ENCODE results near the gene MOB3A.

Gene MOB3A

DNA sequence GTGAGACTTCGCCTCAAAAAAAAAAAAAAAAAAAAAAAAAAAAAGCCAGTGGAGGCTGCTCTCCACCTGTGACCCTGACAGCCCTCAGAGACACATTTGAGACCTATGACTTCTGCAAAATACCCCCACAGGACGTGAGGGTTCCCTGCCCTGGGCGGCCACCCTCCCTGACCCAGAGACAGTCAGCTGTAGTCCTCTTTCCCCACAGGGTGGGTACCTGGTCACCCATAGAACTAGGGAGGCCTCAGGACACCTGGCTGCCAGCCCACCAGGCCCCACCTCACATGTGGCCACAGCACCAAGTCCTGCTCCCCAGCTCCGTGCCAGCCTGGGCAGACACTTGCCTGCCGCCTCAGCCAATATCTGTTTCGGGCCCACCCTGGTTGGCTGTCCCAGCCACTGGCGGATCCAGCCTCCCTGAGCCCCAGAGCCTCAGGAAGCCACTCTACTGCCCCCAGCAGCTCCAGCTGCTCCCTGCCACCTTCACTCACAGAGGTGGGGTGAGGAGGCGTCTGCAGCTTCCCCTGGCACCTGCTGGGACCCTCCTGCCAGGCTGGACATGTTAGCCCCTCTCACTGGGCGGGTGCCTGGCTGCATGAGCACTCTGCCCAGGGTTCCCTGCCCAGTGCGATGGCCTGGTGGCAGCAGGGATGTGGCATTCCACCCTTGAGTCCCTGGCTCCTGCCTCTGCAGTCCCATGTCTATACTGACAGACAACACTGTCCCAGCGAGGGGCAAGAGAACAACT is 52.0 kb downstream of the MOB3A start:
- peak overlapping the region; percentile 71 for H3K27ac ChIP-seq
- no peak for TF ChIP-seq ZFX (IDR thresholded peaks at IDR 0.05; ENCODE audit: borderline replicate concordance)
- TF ChIP-seq, protein P1, sequence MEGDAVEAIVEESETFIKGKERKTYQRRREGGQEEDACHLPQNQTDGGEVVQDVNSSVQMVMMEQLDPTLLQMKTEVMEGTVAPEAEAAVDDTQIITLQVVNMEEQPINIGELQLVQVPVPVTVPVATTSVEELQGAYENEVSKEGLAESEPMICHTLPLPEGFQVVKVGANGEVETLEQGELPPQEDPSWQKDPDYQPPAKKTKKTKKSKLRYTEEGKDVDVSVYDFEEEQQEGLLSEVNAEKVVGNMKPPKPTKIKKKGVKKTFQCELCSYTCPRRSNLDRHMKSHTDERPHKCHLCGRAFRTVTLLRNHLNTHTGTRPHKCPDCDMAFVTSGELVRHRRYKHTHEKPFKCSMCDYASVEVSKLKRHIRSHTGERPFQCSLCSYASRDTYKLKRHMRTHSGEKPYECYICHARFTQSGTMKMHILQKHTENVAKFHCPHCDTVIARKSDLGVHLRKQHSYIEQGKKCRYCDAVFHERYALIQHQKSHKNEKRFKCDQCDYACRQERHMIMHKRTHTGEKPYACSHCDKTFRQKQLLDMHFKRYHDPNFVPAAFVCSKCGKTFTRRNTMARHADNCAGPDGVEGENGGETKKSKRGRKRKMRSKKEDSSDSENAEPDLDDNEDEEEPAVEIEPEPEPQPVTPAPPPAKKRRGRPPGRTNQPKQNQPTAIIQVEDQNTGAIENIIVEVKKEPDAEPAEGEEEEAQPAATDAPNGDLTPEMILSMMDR (IDR thresholded peaks at IDR 0.05) = no peak

DNA sequence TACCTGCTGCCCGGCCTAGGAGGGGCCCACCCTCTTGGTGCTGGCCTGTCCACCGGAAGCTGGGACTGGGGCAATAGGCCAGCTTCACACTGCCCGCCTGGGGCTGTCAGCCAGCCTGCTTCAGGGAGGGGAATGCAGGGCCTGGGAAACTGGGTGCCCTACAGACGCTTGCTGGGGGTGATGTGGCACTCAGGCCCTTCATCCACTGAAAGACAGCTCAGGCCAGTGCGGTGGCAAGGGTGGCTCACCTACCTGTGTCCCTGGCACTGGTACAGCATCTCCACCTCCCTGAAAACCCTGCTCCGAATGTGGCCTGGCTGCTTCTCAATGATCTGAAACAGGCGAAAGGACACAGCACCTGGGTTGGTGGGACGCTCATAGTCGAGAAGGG is 52.9 kb downstream of the MOB3A start:
- TF ChIP-seq ZFX (IDR thresholded peaks at IDR 0.05; ENCODE audit: borderline replicate concordance) = no peak
- TF ChIP-seq, protein P1 (IDR thresholded peaks at IDR 0.05) = no peak
- peak overlapping the region; percentile 71 for H3K27ac ChIP-seq

DNA sequence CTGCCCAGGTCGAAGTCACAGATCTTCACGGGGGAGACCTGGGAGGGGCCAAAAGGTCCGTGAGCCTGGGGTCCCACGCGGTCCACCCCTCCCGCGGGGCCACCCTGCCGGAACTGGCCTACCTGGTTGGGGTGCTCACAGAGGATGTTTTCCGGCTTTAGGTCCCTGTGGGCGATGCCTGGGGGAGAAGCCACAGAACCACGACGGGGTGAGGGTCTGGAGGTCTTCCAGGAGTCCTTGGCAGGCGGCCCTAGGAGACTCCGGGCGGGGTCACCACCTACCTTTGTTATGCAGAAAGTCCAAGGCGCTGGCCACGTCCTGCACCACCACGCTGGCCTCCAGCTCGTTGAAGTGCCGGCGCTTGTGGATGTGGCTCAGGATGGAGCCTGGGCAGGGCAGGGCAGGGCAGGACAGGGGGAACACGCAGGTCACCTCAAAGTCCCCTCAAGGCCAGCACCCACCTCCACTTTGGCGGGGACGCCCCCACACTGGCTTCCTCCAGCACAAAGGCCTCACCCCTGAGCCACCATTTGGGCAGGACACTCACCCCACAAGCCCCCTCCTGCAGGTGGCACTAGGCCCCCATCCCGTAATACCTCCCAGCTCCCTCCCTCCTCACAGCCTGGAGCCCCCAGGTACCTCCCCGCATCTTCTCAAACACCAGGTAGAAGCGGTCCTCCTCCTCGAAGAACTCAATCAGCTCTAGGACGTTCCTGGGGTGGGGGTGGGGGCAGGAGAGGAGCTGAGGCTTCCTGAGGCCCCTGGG is 53.5 kb downstream of the MOB3A start:
- peak overlapping the region; percentile 71 for H3K27ac ChIP-seq
- no peak for TF ChIP-seq ZFX (IDR thresholded peaks at IDR 0.05; ENCODE audit: borderline replicate concordance)
- TF ChIP-seq, protein P1 (IDR thresholded peaks at IDR 0.05) = no peak

DNA sequence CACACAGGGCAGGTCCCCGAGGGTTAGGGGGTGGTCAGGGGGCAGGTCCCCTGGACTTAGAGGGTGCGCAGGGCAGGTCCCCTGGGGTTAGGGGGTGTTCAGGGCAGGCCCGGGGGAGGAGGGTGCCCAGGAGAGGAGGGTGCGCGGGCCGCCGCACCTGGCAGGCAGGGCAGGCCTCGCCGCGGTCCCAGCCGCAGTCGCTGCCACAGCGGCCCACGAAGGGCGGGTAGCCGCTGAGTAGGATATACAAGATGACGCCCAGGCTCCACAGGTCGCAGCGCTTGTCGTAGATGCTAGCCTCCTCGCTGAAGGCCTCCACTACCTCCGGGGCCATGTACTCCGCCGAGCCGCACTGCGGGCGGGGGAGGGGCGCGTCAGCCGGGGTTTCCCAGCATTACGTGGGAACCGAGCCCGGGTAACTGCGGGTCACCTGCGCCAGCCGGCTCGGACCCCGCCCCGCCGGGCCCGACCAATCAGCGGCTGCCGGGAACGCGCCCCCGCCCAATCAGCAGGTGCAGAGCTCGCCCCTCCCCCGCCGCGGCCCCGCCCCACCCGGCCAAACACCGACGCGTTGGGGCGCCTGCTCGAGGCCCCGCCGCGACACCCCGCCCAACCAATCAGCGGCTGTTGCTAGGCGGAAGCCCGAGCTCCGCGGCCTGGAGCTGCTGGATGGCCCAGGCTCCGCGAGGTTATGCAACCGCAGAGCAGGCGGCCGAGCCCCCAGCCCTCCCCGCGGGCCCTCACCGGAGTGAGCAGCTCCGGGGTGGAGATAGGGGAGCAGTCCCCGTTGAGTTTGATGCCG is 54.2 kb downstream of the MOB3A start:
- peak overlapping the region; percentile 71 for H3K27ac ChIP-seq
- TF ChIP-seq ZFX (IDR thresholded peaks at IDR 0.05; ENCODE audit: borderline replicate concordance) = no peak

DNA sequence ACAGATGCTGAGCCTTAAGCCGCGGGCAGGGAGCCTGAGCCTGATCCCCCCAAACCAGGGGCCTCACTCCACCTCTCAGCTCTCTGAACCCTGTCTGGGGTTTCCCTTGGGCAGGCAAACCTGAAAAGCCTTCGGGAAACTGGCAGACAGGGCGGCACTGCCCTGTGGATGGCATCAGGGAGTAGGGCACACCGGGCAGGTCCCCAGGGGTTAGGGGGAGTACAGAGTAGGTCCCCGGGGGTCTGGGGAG is 54.8 kb downstream of the MOB3A start:
- TF ChIP-seq, protein P1 (IDR thresholded peaks at IDR 0.05) = no peak
- TF ChIP-seq ZFX (IDR thresholded peaks at IDR 0.05; ENCODE audit: borderline replicate concordance) = no peak
- peak overlapping the region; percentile 71 for H3K27ac ChIP-seq

DNA sequence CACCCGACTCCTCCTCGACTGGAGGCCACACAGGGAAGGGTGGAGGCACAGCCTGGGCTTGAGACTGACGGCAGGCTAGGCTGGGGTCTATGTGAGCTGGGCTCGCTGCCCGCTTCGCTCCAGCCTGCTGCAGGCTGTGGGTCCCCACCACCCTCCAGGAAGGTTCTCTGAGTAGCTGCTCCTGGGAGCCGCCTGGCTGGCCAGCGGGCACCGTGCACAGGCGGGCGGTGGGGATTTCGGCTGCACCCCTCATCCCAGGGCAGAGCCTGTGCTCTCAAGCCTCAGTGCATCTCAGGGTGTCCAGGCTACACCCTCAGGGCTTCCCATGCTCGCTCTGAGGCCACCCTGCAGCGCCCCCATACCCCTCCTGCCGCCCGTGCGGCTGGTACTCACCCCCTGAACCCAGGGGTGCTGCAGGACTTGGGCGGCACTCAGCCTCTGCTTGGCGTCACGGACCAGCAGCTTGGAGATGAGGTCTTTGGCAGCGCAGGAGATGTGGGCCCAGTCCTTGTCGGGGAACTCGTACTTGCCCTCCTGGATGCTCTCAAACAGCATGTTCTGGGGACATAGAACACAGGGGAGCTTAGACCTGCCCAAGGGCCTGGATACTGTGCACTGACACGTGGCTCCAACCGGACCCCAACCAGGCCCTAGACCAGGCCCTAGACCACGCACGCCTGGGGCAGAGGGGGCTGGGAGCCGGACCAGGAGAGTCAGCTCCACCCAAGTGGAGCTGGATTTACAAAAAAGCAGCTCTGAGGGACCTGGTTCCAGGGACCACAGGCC is 55.3 kb downstream of the MOB3A start:
- TF ChIP-seq, protein P1 (IDR thresholded peaks at IDR 0.05) = no peak
- TF ChIP-seq ZFX (IDR thresholded peaks at IDR 0.05; ENCODE audit: borderline replicate concordance) = no peak
- peak overlapping the region; percentile 71 for H3K27ac ChIP-seq

DNA sequence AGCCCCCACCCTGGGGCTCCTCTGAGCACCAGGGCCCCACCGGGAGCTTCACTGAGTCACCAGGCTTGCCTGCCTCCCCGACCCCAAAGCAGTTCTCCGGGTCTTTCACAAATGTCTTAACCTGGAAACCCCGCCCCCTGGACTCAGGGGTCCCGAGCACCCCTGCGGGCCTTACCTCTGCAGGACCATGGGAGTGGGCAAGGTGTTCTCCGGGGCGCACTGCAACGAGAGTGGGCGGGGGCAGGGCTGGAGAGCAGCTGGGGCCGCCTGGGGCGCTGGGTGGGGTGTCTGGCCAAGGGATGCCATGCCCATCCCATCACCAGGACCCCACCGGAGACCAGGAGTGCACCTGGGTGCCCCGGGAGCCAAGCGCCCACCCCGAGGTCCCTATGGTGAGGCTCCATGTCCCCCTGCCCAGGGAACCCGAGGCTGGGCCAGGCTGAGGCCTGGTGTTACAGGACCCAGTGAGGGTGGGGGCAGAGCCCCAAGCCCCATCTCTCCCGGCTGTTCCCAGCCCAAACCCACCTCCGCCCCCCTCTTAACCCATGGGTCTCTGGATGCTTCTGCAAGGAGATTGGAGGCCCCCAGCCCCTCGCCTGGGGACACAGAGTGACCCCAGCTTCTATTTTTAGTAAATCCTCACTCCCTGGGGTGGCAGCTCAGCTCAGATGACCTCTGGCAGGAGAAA is 56.0 kb downstream of the MOB3A start:
- H3K27ac ChIP-seq = no peak overlapping the region
- TF ChIP-seq, protein P1 (IDR thresholded peaks at IDR 0.05) = no peak
- TF ChIP-seq ZFX (IDR thresholded peaks at IDR 0.05; ENCODE audit: borderline replicate concordance) = no peak

All from 22Rv1 (cell line).